Ecto neural progenitor cell (in vitro differentiated cells): Measurements from ENCODE around the gene CAMK2G.

Experiments used
- DNase-seq: peaks from one replicate; pipeline ENCODE4 v3.0.0-alpha.2; 2018; ENCODE audit warnings: low spot score

The CAMK2G gene

DNA sequence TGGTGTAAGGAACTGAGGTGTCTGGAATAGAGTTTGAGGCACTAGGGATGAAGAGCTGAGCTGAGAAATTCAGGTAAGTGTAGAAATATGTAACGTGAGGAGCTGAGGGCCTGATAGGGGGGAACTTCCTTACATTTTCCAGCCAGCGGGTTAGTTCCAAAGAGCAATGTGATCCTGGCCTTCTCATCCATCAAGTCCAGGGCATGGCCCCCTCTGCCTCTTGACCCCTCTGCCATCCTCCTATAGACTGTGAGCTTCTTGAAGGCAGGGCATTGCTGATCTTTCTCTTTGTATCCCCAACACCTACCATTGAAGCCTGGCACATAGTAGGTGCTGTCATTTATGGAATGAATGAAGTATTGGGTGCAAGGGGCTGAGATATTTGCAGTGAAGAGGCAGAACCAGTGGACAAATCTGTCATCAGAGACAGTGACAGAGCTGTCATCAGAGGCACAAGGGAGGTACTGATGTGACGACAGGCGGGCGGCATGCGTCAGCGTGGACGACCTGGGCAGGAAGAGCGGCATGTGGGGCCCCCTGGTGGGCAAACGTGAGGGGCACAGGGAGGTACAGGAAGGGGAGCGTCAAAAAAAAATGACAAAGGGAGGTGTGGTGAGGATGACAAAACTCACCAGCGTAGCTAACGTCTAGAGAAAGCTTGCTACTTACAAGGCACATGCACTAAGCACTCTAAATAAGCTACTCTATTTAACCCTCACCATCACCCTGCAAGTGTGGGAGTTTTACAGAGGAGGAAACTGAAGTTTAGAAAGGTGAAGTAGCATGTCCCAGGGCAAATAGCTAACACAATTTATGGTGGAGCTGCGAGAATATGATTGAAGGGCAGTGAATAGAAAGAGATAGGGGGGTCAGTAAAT, 5.2 kb upstream of the CAMK2G start:
- peak; percentile 87 for DNase-seq

DNA sequence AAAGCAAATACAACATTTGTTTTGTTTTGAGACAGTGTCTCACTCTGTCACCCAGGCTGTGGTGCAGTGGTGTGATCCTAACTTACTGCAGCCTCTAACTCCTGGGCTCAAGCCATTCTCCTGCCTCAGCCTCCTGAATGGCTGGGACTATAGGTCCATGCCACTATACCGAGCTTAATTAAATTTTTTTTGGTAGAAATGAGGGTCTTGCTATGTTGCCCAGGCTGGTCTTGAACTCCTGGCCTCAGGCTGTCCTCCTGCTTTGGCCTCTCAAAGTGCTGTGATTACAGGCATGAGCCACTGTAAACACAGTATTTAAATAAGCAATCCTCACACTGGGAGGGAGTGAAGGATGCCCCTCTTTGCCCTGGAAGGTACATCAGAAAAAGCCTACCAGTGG, 4.0 kb upstream of the CAMK2G start:
- no peak for DNase-seq

DNA sequence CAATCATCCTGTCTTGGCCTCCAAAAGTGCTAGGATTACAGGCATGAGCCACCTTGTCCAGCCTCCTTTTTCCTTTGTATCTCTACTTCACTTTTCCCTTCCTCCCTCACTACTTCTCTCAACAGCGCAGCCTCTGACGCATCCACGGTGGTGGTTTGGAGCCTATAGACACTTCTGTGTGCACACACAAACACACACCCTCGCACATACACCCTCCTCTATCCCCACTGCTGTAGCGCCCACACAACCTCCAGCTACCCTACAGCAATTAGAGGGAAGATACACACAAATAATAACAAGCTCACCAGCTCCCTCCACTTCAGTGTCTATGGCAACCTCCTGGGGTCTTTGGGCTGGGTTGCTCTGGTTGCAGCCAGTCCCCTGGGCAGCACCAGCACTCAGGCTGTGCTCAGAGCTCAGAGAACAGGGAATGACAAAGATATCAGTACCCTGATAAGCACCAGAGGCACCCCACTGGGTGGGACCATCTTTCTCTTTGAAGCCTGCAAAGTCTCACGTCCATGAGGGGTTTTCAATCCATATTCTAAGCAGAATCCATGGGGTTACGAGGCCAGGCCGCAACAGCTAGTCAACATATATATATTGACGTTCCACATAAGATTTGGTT, 3.3 kb upstream of the CAMK2G start:
- DNase-seq, result no peak

DNA sequence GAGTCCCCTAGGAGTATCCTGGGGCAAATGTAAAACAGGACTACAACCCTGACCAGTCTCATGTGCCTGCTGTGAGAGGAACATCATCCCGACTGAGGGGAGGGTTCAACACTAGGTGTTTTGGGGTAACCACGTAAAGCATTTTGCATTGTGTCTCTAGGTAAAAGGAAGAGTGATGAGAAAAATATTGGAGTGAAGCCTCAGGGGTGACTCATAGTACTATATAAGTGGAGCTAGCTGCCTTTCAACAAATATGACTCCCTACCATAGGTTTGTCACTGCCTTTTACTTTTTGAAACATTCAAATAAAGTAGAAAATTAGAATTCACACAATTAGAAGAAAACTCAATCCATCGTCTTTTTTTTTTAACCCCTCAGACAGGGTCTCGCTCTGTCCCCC, 2.6 kb upstream of the CAMK2G start:
- no peak for DNase-seq

DNA sequence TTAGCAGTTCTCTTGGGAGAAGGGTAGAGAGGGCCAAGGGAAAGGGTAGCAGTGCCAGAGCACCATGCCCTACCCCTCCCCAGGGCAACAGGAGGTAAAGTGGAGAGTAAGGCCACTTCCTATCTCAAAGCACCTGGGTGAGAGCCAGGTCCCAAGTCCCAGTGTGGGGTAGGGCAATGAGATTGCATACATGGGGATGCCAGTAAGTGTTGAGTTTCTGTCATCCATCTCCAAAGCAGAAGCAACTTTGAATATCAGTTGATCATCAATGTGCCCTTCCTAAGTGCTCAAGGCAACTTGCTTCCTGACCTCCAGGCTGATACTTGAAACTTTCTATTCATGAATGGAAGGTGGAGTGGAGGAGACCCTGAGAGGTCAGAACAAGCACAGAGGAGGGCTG, 2.2 kb upstream of the CAMK2G start:
- no peak for DNase-seq

DNA sequence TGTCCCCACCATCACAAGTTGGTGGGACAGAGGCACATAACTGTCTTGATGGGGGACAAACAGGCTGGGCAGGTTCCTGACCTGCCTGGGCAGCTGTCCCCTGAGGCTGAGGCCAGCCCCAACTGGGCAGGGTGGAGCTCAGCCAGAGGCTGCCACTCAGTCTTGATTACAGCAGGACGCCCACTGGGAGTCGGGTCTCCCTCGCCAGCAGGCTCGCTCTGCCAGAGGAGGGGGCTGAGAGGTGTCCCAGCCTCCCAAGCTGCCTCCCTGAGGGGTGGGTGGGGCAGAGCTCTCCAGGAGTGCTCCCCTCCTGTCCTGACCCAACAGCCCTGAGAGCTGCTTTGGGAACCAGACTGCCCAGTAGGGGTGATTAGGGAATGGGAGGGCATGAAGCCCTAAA, 1.8 kb upstream of the CAMK2G start:
- DNase-seq, result no peak

DNA sequence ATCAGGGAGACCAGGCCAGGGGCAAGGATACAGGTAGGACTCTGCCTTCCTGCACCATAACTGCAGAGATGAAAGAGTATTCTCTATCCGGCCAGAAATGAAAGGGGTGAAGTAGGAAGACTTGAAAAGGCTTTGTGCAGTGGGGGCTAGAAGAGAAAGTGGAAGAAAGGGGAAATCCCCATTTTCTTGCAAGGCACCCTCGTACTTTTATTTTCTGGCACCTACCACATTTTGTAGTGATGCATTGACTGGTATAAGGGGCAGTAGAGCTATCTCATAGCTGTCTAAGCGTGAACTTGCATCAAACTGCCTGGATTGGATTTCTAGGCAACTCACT, 752 bp upstream of the CAMK2G start:
- DNase-seq, result no peak

DNA sequence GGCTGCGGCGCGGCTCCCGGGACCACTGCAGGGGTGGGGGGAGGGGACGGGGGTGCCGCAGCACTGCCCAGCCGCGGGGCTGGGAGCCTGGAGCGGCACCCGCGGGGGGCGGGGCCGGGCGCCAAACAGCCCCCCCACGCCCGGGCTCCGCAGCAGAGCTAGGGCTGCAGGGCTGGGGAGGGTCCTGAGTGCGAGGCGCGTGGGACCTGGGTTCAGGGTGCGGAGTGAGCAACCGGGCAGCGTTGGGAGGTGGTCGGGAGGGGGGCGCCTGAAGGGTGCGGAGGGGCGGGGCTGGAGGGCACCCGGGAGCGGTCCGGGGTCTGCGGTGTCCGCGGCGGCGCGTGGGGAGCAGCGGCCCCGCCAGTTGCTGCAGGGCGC, 528 bp downstream of the CAMK2G start:
- DNase-seq, result peak; percentile 69

DNA sequence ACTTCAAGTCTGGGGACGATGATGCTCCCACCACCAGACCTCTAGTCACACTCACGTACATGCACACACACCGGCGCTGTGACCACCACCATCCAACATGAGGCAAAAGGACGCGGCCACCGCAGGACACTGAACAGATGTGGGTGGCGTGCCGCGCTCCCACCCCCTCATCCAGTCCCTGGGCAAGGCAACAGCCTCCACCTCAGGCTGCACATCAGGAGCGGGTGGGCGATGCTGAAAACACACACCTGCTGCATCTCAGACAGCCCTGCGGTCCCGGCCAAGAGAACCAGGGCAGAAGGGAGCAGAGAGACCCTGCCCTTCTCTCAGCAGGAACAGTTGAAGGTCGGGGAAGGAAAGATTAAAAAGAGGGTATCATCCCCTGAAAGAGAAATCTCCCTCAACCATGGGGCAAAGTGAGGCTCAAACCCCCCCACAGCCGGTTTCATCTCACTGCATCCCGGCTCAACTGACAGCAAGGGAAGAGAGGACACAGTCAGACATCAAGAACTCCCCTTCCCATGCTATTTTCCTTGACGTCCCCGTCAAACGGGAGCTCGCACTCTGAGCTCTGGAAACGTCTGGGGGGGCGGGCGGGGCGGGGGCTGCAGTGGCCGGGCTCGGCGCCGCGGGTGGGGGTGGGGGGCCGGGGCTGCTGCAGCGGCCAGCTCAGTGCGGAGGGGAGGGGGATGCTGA, 1.1 kb downstream of the CAMK2G start:
- no peak for DNase-seq

DNA sequence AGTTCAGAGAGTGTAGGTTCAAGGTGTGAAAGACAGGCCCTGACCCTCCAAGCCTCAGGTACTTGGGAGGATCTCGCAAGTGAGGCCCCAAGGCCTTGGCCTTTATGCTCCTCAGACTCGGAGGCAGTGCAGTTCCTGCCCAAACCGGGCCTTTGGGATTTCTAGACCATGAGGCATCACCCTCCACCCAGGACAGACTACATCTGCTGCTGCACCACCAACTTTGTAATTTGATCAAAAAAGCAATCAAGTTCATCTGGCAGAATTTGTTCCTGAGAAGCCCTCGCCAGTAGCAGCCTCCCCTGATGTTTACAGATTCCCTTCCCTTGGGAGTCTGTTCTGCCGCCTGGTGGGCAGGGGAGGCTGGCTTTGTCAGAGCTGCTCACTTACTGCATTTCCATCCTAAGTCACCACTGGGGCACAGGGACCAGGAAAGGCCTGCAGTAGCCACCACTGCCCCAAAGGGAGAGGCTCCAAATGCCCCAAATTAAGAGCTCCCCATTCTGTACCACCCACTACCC, 2.1 kb downstream of the CAMK2G start:
- DNase-seq, result no peak

DNA sequence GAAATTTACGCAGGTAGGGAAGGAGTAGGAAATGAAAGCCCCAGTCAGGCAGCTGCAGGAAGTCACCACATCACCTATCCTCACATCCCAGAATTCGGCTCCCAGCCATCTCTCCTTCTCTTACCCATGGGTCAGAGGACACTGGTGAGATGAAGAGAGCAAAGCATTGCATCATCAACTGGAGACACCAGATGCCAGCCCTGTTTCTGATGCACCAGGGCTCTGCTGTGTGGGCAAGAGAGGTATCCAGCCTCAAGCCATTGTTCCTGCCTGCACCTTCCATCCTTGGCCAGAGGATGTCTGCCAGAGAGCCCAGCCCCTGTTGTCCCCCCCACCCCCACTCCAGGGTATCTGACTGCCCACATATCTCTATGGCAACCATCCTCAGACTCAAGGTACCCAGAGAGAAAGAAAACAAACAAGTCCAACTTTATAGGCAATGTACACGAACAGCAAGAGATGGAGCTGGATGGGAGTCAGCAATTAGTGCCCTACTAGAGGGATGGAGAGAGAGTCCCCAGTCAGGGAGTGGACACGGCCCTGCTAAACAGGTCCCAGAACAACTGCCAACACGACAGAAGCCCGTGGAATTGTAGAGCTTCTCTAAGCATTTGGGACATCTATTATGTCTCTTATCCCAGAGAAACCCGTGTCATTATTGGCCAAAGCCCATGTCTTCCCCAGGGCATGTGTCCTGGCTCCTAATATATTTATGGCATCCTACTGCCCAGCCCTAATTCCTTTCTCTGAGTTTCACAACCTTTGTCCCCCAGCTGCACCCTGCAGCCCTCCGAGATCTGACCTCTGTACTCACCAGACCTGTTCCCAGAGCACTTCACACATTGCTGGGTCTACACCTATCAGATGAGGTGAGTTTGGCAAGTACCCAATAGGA, 2.8 kb downstream of the CAMK2G start:
- DNase-seq, result no peak

DNA sequence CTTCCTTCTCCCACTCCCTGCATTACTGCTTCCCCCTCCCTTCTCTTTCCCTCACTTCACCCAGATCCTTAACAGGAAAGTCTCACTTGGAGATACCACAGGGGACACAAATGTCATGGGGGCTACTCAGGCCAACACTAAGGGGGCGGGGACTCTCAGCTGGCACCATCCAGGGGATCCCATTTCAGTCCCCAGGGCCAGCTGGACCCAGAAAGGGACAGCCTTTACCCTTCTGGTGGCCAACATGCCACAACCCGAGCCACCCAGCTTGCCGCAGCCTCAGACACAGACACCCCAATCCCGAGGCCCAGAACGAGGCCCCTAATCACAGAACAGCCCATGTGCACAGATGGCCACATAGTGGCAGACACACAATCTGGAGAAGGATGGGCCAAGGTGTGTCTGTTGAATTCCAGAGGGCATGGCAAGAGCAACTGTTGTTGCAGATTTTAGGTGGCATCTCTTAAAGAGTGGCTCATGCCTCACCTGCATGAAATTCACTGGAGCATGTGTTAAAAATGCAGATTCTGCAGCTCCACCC, 5.6 kb downstream of the CAMK2G start:
- no peak for DNase-seq

DNA sequence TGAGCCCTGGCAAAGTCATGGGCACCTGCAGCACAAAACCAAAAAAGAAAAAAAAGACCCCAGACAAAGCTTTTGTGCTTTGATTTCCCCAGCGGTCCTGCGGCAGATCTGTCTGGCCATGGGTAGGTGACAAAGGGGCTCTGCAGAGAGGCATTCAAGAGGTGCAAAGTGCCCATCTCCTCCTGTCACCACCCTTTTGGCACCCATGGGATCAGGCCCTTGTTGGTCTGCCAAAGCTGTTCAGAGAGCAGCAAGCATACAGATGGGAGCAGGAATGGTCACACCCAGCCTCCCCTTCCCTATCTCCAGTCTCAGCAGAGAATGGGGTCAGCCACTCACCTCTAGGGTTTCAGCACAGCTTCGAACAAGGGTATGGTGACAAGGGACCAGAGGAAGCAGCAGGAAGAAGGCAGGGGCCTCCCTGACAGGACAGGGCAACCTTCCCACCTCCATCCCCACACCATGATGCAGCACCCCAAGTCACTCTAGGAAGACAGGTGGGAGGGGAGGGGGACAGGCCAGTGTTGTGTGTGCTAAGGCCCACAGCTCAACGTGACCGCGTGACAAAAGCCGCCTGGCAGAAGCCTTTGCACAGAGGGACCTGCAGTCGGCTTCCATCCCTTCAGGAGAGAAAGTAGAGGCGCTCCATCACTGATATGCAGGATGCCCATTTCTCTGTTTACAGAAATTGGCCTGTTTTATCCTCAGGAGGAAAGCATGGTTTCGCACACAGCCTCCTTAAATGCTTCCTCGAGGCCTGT, 6.3 kb downstream of the CAMK2G start:
- DNase-seq, result no peak

DNA sequence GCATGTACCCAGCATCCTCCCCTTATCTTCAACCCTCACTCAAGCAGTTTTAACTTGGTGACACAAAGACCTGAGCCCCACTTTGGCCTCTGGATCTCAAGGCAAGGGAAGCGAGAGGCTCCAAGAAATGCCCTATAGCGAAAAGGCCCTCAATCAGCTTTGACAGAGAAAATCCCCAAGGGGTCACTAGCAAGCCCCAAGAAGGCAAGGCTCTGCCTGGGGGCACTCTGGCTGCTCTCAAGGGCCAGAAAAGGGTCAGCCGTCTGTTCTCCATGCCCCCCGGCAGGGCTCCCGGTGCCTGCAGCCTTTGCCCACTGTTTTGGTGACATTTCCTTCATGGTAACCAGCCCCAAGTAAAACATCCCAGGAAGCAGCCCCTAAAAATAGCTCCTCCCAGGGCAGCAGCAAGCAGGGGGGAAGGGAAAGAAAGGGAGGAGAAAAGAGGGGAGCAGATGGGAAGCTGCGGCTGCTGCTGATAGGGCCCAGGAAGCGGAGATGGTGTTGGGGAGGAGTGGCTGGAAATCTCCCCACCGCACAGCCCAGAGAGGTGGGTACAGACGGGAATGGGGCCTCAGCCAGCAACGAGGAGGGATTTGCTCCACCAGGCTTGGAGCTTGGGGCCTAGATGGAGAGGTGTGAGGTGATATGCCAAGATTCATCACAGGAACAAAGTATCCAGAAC, 7.1 kb downstream of the CAMK2G start:
- no peak for DNase-seq

DNA sequence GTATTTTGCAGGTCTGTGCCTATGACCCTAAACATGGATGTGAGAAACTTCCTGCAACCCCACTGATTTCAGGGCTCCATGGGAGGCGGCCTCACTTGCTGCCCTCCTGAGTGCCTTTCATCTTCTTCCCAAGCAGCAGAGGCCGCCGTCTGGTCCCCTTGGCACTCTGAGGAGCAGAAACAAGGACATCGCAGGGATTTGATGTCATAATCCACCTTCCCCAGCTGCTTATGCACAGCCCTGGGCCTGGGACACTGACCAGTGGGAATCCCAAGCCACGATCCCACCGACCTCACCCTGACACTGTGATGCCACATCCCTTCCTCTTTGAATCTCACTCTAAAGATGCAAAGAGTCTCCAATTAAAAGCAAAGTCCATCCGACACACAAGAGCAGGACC, 7.7 kb downstream of the CAMK2G start:
- DNase-seq, result no peak

DNA sequence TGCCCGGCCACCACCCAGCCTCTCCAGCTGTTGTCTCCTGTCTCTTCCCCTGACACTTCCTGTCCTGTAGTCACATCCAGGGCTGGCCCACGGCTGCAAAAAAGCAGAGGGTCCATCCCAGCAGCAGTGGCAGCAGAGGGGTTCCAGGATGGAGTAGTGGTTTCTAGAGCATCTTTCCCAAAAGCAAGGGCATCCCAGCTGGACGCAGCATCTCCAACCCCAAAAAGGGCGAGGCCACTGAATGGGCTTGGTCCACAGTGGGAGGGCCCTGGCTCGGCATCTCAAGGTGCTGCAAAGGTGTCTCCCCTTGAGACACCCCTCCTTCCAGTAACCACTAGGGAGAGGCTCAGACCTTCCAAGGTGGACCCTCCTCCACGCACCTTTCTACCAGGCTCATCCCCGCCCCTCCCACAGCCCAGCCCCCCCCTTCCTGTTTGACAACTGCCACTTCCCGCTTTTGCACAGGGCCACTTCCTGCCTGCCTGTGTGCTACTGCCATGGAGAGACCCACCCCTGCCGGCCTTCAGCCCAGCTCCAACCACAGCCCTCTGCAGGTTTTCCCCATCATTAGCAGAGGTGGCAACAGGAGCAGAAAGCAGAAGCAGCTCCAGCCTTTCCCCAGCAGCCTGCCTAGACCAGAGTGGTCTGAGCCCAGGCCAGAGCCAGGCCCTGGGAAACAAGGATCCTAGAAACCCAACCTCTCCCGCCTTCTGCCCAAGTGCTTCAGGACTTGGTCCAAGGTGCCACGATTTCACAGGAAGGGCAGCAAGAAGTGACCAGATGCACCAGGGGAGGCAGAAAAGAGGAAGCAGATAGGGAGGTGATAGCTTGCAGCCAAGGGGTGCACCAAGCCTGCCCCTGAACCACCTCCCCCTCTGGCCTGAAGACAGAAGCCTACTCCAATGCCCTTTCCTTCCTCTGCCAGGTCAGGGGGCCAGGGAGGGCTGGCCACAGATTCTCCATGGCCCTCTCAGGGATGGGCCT, 8.6 kb downstream of the CAMK2G start:
- DNase-seq, result no peak

DNA sequence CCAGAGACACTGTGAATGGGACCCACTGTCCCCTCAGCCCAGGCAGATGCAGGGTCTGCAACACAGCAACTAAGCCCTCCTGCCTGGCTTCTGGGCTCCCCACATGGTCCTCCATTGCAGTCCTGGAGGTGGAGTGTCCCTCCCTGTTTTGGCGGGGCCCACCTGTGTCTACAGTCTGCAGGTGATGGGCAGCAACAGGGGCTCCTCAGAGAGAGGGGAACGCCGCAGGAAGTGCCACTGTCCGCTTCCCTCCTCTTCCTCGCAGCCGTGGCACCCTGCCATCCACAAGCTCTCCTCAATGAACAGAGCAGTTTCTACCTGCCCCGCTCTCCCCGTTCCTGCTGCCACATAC, 9.3 kb downstream of the CAMK2G start:
- DNase-seq, result no peak

DNA sequence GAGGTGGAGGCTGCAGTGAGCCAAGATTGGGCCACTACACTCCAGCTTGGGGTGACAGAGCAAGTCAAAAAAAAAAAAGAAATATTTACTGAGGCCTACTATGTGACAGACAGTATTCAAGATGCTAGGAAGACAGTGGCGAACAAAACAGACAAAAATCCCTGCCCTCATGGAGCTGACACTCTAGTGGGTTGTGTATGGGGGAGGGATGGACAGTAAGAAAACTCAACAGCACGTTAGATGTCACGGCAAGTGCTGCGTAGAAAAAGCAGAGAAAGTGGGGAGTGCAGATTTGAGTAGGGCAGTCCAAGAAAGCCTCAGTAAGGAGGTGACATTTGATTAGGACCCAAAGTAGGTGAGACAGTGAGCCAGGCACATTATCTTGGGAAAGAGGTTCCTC, 10.1 kb downstream of the CAMK2G start:
- DNase-seq, result no peak
